BLaER1 treated with 17β-estradiol and CSF1 and Interleukin-3, amounts not matched to agents 10 nM and 100 nM (cell line): ENCODE measurements around the gene IRS1.

Experiments
- H3K27ac ChIP-seq, 11 experiments: shearing (Covaris generic); formaldehyde crosslinking; 2 replicates each; pipeline ENCODE4 v1.8.1; 2022
- H3K27me3 ChIP-seq, 11 experiments: shearing (Covaris generic); formaldehyde crosslinking; 2 replicates each; pipeline ENCODE4 v1.8.1; 2022
- H3K36me3 ChIP-seq, 11 experiments: shearing (Covaris generic); formaldehyde crosslinking; 2 replicates each; pipeline ENCODE4 v1.8.1; 2022
- H3K4me1 ChIP-seq, 10 experiments: shearing (Covaris generic); formaldehyde crosslinking; 2 replicates each; pipeline ENCODE4 v1.8.1; 2022
- H3K4me2 ChIP-seq, 11 experiments: shearing (Covaris generic); formaldehyde crosslinking; 2 replicates each; pipeline ENCODE4 v1.8.1; 2022
- H3K4me3 ChIP-seq, 10 experiments: shearing (Covaris generic); formaldehyde crosslinking; 2 replicates each; pipeline ENCODE4 v1.8.1; 2022
- H3K9ac ChIP-seq, 11 experiments: shearing (Covaris generic); formaldehyde crosslinking; 2 replicates each; pipeline ENCODE4 v1.8.1; 2022
- H3K9me3 ChIP-seq, 11 experiments: shearing (Covaris generic); formaldehyde crosslinking; replicated peaks in 1 of 11; 2 replicates each; pipeline ENCODE4 v1.8.1; 2022
- H4K20me1 ChIP-seq, 11 experiments: shearing (Covaris generic); formaldehyde crosslinking; 2 replicates each; pipeline ENCODE4 v1.8.1; 2022
- Cebpa-rat ChIP-seq, 11 experiments: shearing (Covaris generic); IDR thresholded peaks; 2 replicates each; pipeline ENCODE4 v1.8.1; 2022

The IRS1 gene

GRCh38 chr2:226766352-226767055, 33.1 kb downstream of the IRS1 start:
- Histone ChIP-seq H3K36me3 (peaks cover 0 to 28% (median 3%) of the 10 kb centered on the region in 11 experiments; a peak in 5 of 22 replicates), H3K9me3 (peaks cover 24 to 83% (median 62%) of the 10 kb centered on the region in 11 experiments), H3K27me3 (peaks cover 0 to 41% (median 0%) of the 10 kb centered on the region in 11 experiments; a peak in 8 of 22 replicates), H3K4me1 (peaks cover 5 to 40% (median 12%) of the 10 kb centered on the region in 10 experiments; a peak in 19 of 20 replicates), H4K20me1 (no peaks in the 10 kb centered on the region), H3K27ac (no peak overlapping the region), H3K4me3 (no peak overlapping the region), H3K9ac (no peak overlapping the region), H3K4me2 (peak overlapping the region in 3 of 11 experiments; percentile 2 to 18 (median 6); a peak in 3 of 22 replicates)
- no peak for TF ChIP-seq Cebpa-rat (IDR thresholded peaks at IDR 0.05)

- Histone ChIP-seq H3K9ac (no peak overlapping the region), H3K27me3 (peaks cover 0 to 9% (median 0%) of the 10 kb centered on the region in 11 experiments; a peak in 2 of 22 replicates), H3K4me2 (no peak overlapping the region), H3K4me3 (no peak overlapping the region), H3K9me3 (peaks cover 24 to 79% (median 57%) of the 10 kb centered on the region in 11 experiments), H3K4me1 (peaks cover 0 to 41% (median 14%) of the 10 kb centered on the region in 10 experiments; a peak in 14 of 20 replicates), H3K27ac (no peak overlapping the region), H3K36me3 (peaks cover 0 to 25% (median 3%) of the 10 kb centered on the region in 11 experiments; a peak in 5 of 22 replicates), H4K20me1 (no peaks in the 10 kb centered on the region)
- no peak for TF ChIP-seq Cebpa-rat (IDR thresholded peaks at IDR 0.05)
These were observed 36.3 kb downstream of the IRS1 start for GRCh38 chr2:226763320-226763719.

- Histone ChIP-seq H3K27ac (no peak overlapping the region), H3K4me2 (no peak overlapping the region), H4K20me1 (no peaks in the 10 kb centered on the region), H3K4me1 (peaks cover 0 to 30% (median 14%) of the 10 kb centered on the region in 10 experiments; a peak in 14 of 20 replicates), H3K36me3 (peaks cover 0 to 22% (median 3%) of the 10 kb centered on the region in 11 experiments; a peak in 4 of 22 replicates), H3K9ac (no peak overlapping the region), H3K27me3 (no peaks in the 10 kb centered on the region), H3K4me3 (no peak overlapping the region), H3K9me3 (peaks cover 24 to 68% (median 46%) of the 10 kb centered on the region in 11 experiments)
- TF ChIP-seq Cebpa-rat (IDR thresholded peaks at IDR 0.05): no peak
These were observed 38.4 kb downstream of the IRS1 start for GRCh38 chr2:226761195-226761583.

- no peaks in the 10 kb centered on the region for H3K27me3 ChIP-seq
- no peak overlapping the region for H3K4me3 ChIP-seq
- H3K4me1 ChIP-seq: peaks cover 0 to 30% (median 14%) of the 10 kb centered on the region in 10 experiments; a peak in 14 of 20 replicates
- H3K4me2 ChIP-seq: no peak overlapping the region
- no peaks in the 10 kb centered on the region for H4K20me1 ChIP-seq
- H3K36me3 ChIP-seq: peaks cover 0 to 22% (median 3%) of the 10 kb centered on the region in 11 experiments; a peak in 4 of 22 replicates
- H3K27ac ChIP-seq: no peak overlapping the region
- H3K9ac ChIP-seq: no peak overlapping the region
- TF ChIP-seq Cebpa-rat (IDR thresholded peaks at IDR 0.05): no peak
- H3K9me3 ChIP-seq: peaks cover 24 to 64% (median 45%) of the 10 kb centered on the region in 11 experiments
These were observed 39.0 kb downstream of the IRS1 start for GRCh38 chr2:226760412-226761194.

GRCh38 chr2:226759768-226760167, 39.9 kb downstream of the IRS1 start:
- Histone ChIP-seq H3K27ac (peak overlapping the region in 3 of 11 experiments; percentile 17 to 47 (median 32); a peak in 3 of 22 replicates), H3K4me1 (peaks cover 0 to 32% (median 15%) of the 10 kb centered on the region in 10 experiments; a peak in 14 of 20 replicates), H4K20me1 (no peaks in the 10 kb centered on the region), H3K9ac (no peak overlapping the region), H3K4me3 (no peak overlapping the region), H3K27me3 (no peaks in the 10 kb centered on the region), H3K9me3 (peaks cover 15 to 55% (median 37%) of the 10 kb centered on the region in 11 experiments), H3K4me2 (peak overlapping the region in 7 of 11 experiments; percentile 41 to 64 (median 54); a peak in 14 of 22 replicates), H3K36me3 (peaks cover 0 to 14% (median 0%) of the 10 kb centered on the region in 11 experiments; a peak in 4 of 22 replicates)
- no peak for TF ChIP-seq Cebpa-rat (IDR thresholded peaks at IDR 0.05)

GRCh38 chr2:226758921-226759640, 40.5 kb downstream of the IRS1 start:
- no peak for TF ChIP-seq Cebpa-rat (IDR thresholded peaks at IDR 0.05)
- Histone ChIP-seq H3K4me3 (no peak overlapping the region), H3K9ac (no peak overlapping the region), H4K20me1 (no peaks in the 10 kb centered on the region), H3K36me3 (peaks cover 0 to 8% (median 0%) of the 10 kb centered on the region in 11 experiments; a peak in 3 of 22 replicates), H3K4me1 (peaks cover 0 to 36% (median 16%) of the 10 kb centered on the region in 10 experiments; a peak in 14 of 20 replicates), H3K27me3 (no peaks in the 10 kb centered on the region), H3K4me2 (peak overlapping the region in 7 of 11 experiments; percentile 0 to 64 (median 54); a peak in 10 of 22 replicates), H3K9me3 (peaks cover 8 to 48% (median 30%) of the 10 kb centered on the region in 11 experiments; a peak in 21 of 22 replicates), H3K27ac (peak overlapping the region in 1 of 11 experiments; percentile 47; a peak in 1 of 22 replicates)

GRCh38 chr2:226756131-226756530, 43.5 kb downstream of the IRS1 start:
- H3K27me3 ChIP-seq: no peaks in the 10 kb centered on the region
- no peak overlapping the region for H3K4me2 ChIP-seq
- H3K4me1 ChIP-seq: peaks cover 0 to 36% (median 16%) of the 10 kb centered on the region in 10 experiments; a peak in 14 of 20 replicates
- H3K9me3 ChIP-seq: peaks cover 0 to 34% (median 6%) of the 10 kb centered on the region in 11 experiments; a peak in 12 of 22 replicates
- H3K27ac ChIP-seq: no peak overlapping the region
- peaks cover 0 to 4% (median 0%) of the 10 kb centered on the region in 11 experiments; a peak in 1 of 22 replicates for H3K36me3 ChIP-seq
- TF ChIP-seq Cebpa-rat (IDR thresholded peaks at IDR 0.05): no peak
- no peak overlapping the region for H3K4me3 ChIP-seq
- H4K20me1 ChIP-seq: no peaks in the 10 kb centered on the region
- H3K9ac ChIP-seq: no peak overlapping the region

GRCh38 chr2:226755631-226756030, 44.0 kb downstream of the IRS1 start:
- peak overlapping the region in 1 of 11 experiments; percentile 14; a peak in 1 of 22 replicates for H3K4me2 ChIP-seq
- H3K4me1 ChIP-seq: peaks cover 0 to 36% (median 16%) of the 10 kb centered on the region in 10 experiments; a peak in 14 of 20 replicates

More at GRCh38 chr2:226755631-226756030, 44.0 kb downstream of the IRS1 start:
- TF ChIP-seq Cebpa-rat (IDR thresholded peaks at IDR 0.05): no peak
- Histone ChIP-seq H3K9me3 (peaks cover 0 to 29% (median 5%) of the 10 kb centered on the region in 11 experiments; a peak in 7 of 22 replicates), H4K20me1 (no peaks in the 10 kb centered on the region), H3K4me3 (no peak overlapping the region), H3K27ac (no peak overlapping the region), H3K9ac (no peak overlapping the region), H3K36me3 (peaks cover 0 to 4% (median 0%) of the 10 kb centered on the region in 11 experiments; a peak in 1 of 22 replicates), H3K27me3 (no peaks in the 10 kb centered on the region)
